ENCODE results near the gene ADORA2B.

GRCh38 chr17:15955793-15956541 lies 11.0 kb downstream of the ADORA2B start:
- TF ChIP-seq, protein P1, sequence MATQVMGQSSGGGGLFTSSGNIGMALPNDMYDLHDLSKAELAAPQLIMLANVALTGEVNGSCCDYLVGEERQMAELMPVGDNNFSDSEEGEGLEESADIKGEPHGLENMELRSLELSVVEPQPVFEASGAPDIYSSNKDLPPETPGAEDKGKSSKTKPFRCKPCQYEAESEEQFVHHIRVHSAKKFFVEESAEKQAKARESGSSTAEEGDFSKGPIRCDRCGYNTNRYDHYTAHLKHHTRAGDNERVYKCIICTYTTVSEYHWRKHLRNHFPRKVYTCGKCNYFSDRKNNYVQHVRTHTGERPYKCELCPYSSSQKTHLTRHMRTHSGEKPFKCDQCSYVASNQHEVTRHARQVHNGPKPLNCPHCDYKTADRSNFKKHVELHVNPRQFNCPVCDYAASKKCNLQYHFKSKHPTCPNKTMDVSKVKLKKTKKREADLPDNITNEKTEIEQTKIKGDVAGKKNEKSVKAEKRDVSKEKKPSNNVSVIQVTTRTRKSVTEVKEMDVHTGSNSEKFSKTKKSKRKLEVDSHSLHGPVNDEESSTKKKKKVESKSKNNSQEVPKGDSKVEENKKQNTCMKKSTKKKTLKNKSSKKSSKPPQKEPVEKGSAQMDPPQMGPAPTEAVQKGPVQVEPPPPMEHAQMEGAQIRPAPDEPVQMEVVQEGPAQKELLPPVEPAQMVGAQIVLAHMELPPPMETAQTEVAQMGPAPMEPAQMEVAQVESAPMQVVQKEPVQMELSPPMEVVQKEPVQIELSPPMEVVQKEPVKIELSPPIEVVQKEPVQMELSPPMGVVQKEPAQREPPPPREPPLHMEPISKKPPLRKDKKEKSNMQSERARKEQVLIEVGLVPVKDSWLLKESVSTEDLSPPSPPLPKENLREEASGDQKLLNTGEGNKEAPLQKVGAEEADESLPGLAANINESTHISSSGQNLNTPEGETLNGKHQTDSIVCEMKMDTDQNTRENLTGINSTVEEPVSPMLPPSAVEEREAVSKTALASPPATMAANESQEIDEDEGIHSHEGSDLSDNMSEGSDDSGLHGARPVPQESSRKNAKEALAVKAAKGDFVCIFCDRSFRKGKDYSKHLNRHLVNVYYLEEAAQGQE (IDR thresholded peaks at IDR 0.05; ENCODE audit: low read depth) = no peak
- TF ChIP-seq, protein P2, sequence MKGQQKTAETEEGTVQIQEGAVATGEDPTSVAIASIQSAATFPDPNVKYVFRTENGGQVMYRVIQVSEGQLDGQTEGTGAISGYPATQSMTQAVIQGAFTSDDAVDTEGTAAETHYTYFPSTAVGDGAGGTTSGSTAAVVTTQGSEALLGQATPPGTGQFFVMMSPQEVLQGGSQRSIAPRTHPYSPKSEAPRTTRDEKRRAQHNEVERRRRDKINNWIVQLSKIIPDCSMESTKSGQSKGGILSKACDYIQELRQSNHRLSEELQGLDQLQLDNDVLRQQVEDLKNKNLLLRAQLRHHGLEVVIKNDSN (IDR thresholded peaks at IDR 0.05) = no peak
- TF ChIP-seq EGR1 (IDR thresholded peaks at IDR 0.05) (no peak), ZBTB7A (IDR thresholded peaks at IDR 0.05; ENCODE audit: low read depth) (no peak), TCF12 (IDR thresholded peaks at IDR 0.05; ENCODE audit: low read depth) (no peak), RAD21 (IDR thresholded peaks at IDR 0.05; ENCODE audit: low read depth) (no peak), MAX (IDR thresholded peaks at IDR 0.05) (no peak), TAF1 (IDR thresholded peaks at IDR 0.05; ENCODE audit: low read depth) (no peak)

Measured in Ishikawa (cell line).